A673 (cell line): ENCODE measurements around the gene RRAS. TPM values are rescaled to one million over a fixed set of nuclear protein-coding genes. Genes with fewer than 3 reads are reported as not detected.

Experiments
- BruUV-seq: library from RNA; stranded (reverse); fragments of 400-500 nt; replicated peaks from 2 replicates; lab custom pipeline; 2021; lab: Mats Ljungman, UMichigan
- CTCF ChIA-PET: fragments of 300-600 bp; sonication (Branson Sonifier 250); formaldehyde crosslinking; loops from one replicate; lab custom pipeline; 2022; ENCODE audit warnings: antibody characterized with exemption; lab: Charles Lee
- POLR2A ChIA-PET: fragments of 300-600 bp; sonication (Branson Sonifier 250); formaldehyde crosslinking; loops from one replicate; lab custom pipeline; 2022; ENCODE audit warnings: antibody characterized with exemption; ENCODE audit not compliant: low non-redundant PET; lab: Charles Lee
- DNase-seq: peaks from one replicate; pipeline ENCODE4 v3.0.0-alpha.2; 2015; ENCODE audit warnings: low spot score
- H3K27ac ChIP-seq: fragments of 200-600 bp; sonication (generic); 2 replicates; pipeline ENCODE4 v1.5.1; 2016; ENCODE audit warnings: mixed run types, low read depth, mild to moderate bottlenecking, mixed read lengths, antibody characterized with exemption, low read length; ENCODE audit not compliant: poor library complexity, severe bottlenecking
- H3K27me3 ChIP-seq: fragments of 200-600 bp; sonication (generic); replicated peaks from 2 replicates; pipeline ENCODE4 v1.6.1; 2017; ENCODE audit warnings: mixed run types, low read depth, mild to moderate bottlenecking, mixed read lengths, antibody characterized with exemption, low read length; ENCODE audit not compliant: insufficient read depth, poor library complexity
- H3K36me3 ChIP-seq: fragments of 200-600 bp; sonication (generic); 2 replicates; pipeline ENCODE4 v1.6.1; 2016; ENCODE audit warnings: mixed run types, mild to moderate bottlenecking, mixed read lengths, antibody characterized with exemption, low read length; ENCODE audit not compliant: insufficient read depth, poor library complexity, severe bottlenecking
- H3K4me1 ChIP-seq: fragments of 200-600 bp; sonication (generic); 2 replicates; pipeline ENCODE4 v1.6.1; 2017; ENCODE audit warnings: mixed run types, mild to moderate bottlenecking, mixed read lengths, antibody characterized with exemption, low read length; ENCODE audit not compliant: insufficient read depth, poor library complexity, severe bottlenecking
- H3K4me3 ChIP-seq: fragments of 200-600 bp; sonication (generic); 2 replicates; pipeline ENCODE4 v1.5.1; 2016; ENCODE audit warnings: low read depth, mixed run types, mild to moderate bottlenecking, mixed read lengths, low read length; ENCODE audit not compliant: poor library complexity, severe bottlenecking
- H3K9me3 ChIP-seq: fragments of 200-600 bp; sonication (generic); 2 replicates; pipeline ENCODE4 v1.6.1; 2016; ENCODE audit warnings: mixed run types, low read depth, mild to moderate bottlenecking, mixed read lengths, antibody characterized with exemption, low read length; ENCODE audit not compliant: poor library complexity, severe bottlenecking
- CTCF ChIP-seq: fragments of 300-800, 200-600 bp; sonication (generic); conservative IDR thresholded peaks from 2 replicates; pipeline ENCODE4 v1.5.1; 2017; ENCODE audit warnings: low read depth, mild to moderate bottlenecking, antibody characterized with exemption, low read length, moderate library complexity, mixed read lengths
- EZH2 ChIP-seq: fragments of 200-600 bp; sonication (generic); IDR thresholded peaks from 2 replicates; pipeline ENCODE4 v1.6.1; 2017; ENCODE audit warnings: borderline replicate concordance, low read depth, mild to moderate bottlenecking, mixed read lengths, antibody characterized with exemption, low read length; ENCODE audit not compliant: poor library complexity, severe bottlenecking
- intact Hi-C: fragments of 100-400 bp; cut with micrococcal nuclease; formaldehyde crosslinking; loops from one replicate; pipeline ENCODE4 v1.10.0; 2022; ENCODE audit not compliant: unreplicated experiment
- total RNA-seq: library from RNA; stranded (reverse); gene quantifications from 2 replicates; pipeline ENCODE4 v1.2.3, GENCODE V29; 2021

Gene RRAS
- total RNA-seq, 1 experiment from 2014 or later = 27.6 TPM

GRCh38 chr19:49632576-49632975 lies 7.4 kb downstream of the RRAS start:
- no peak overlapping the region for H3K4me3 ChIP-seq
- H3K4me1 ChIP-seq = peaks cover 10% of the 10 kb centered on the region
- H3K36me3 ChIP-seq = peaks cover 5% of the 10 kb centered on the region
- TF ChIP-seq CTCF (no peak), EZH2 (no peak)
- H3K9me3 ChIP-seq = no peaks in the 10 kb centered on the region
- H3K27me3 ChIP-seq = no peaks in the 10 kb centered on the region
- ChIA-PET POLR2A (no interaction called here), CTCF (no interaction called here)
- H3K27ac ChIP-seq = no peak overlapping the region
- DNase-seq = no peak
- intact Hi-C loops = no loop called here
- BruUV-seq = no TSS peak

GRCh38 chr19:49631610-49632192 lies 8.2 kb downstream of the RRAS start:
- ChIA-PET POLR2A (interaction anchor here (0.6 kb wide), 1 partner anchor 23 kb away, joined by 3 read pairs; no protein-coding TSS in a partner anchor), CTCF (no interaction called here)
- Histone ChIP-seq H3K27ac (no peak overlapping the region), H3K4me1 (peaks cover 9% of the 10 kb centered on the region), H3K4me3 (no peak overlapping the region), H3K9me3 (no peaks in the 10 kb centered on the region), H3K27me3 (no peaks in the 10 kb centered on the region), H3K36me3 (peaks cover 5% of the 10 kb centered on the region)
- BruUV-seq = TSS peak; percentile 20
- no peak for TF ChIP-seq EZH2
- TF ChIP-seq CTCF = no peak
- DNase-seq = no peak
- intact Hi-C loops = no loop called here

- ChIA-PET CTCF (no interaction called here), POLR2A (interaction anchor here (0.6 kb wide), 2 partner anchors 22 to 154 kb away, joined by 3 to 5 read pairs; no protein-coding TSS in a partner anchor)
- no peak overlapping the region for H3K4me3 ChIP-seq
- BruUV-seq = no TSS peak
- peak overlapping the region; percentile 18 for H3K27ac ChIP-seq
- intact Hi-C loops = no loop called here
- DNase-seq = peak; percentile 38
- no peaks in the 10 kb centered on the region for H3K9me3 ChIP-seq
- H3K27me3 ChIP-seq = no peaks in the 10 kb centered on the region
- TF ChIP-seq EZH2 = no peak
- TF ChIP-seq CTCF = no peak
- H3K36me3 ChIP-seq = peaks cover 11% of the 10 kb centered on the region
- peaks cover 9% of the 10 kb centered on the region for H3K4me1 ChIP-seq
Measured at GRCh38 chr19:49631014-49631588, 8.8 kb downstream of the RRAS start.
